Thyroid gland (tissue), 4 donors: ENCODE measurements around the gene PRKCH.

ENCODE experiments used
- CTCF ChIP-seq, 6 experiments: fragments of 200-600 bp in 3 of 6; fragments of 450-650 bp in 3 of 6; sonication (generic) in 3 of 6; IDR thresholded peaks; one replicate each; pipeline ENCODE4 v1.5.1; 2016 to 2019; ENCODE audit warnings: antibody characterized with exemption in 6 of 6, mild to moderate bottlenecking in 2 of 6, inconsistent platforms in 1 of 6, moderate library complexity in 1 of 6
- POLR2A ChIP-seq, 2 donors: fragments of 450-650 bp; IDR thresholded peaks; one replicate each; pipeline ENCODE4 v1.6.1; 2017; ENCODE audit warnings: antibody characterized with exemption in 2 of 2, mild to moderate bottlenecking in 2 of 2, moderate library complexity in 1 of 2

GRCh38 chr14:61398221-61398620 lies 76.8 kb downstream of the PRKCH start:
- TF ChIP-seq CTCF (IDR thresholded peaks at IDR 0.05) = no peak
- no peak for TF ChIP-seq POLR2A (IDR thresholded peaks at IDR 0.05)
